Activated CD8-positive, alpha-beta T cell treated with anti-CD3 and anti-CD28 coated beads for 36 hours (primary cell): Measurements from ENCODE around the gene MYLIP. TPM values are rescaled to one million over a fixed set of nuclear protein-coding genes. Genes with fewer than 3 reads are reported as not detected.

Experiments
- ATAC-seq: fragments of 200-7000 bp; cut with Tn5 transposase; one replicate; pipeline ENCODE4 v1.10.0; 2021; ENCODE audit warnings: mild to moderate bottlenecking, moderate library complexity
- CTCF ChIA-PET: fragments of 350-600 bp; sonication (Branson Sonifier 250); formaldehyde crosslinking; loops from one replicate; lab custom pipeline; 2021; ENCODE audit warnings: antibody characterized with exemption; lab: Charles Lee
- POLR2A ChIA-PET: fragments of 350-600 bp; sonication (Branson Sonifier 250); formaldehyde crosslinking; loops from one replicate; lab custom pipeline; 2021; ENCODE audit warnings: antibody characterized with exemption; lab: Charles Lee
- DNase-seq: peaks from one replicate; pipeline ENCODE4 v3.0.0-alpha.2; 2020
- H3K27ac Mint-ChIP-seq: one replicate; pipeline ENCODE4 v1.8.0; 2021; ENCODE audit warnings: mild to moderate bottlenecking, mixed read lengths
- H3K27me3 Mint-ChIP-seq: one replicate; pipeline ENCODE4 v1.8.0; 2021; ENCODE audit warnings: mixed read lengths
- H3K36me3 Mint-ChIP-seq: one replicate; pipeline ENCODE4 v1.8.0; 2021; ENCODE audit warnings: low read depth, mixed read lengths
- H3K4me1 Mint-ChIP-seq: one replicate; pipeline ENCODE4 v1.8.0; 2021; ENCODE audit warnings: low read depth, mixed read lengths
- H3K4me3 Mint-ChIP-seq: one replicate; pipeline ENCODE4 v1.8.0; 2021; ENCODE audit warnings: mild to moderate bottlenecking, moderate library complexity, mixed read lengths
- H3K9me3 Mint-ChIP-seq: one replicate; pipeline ENCODE4 v1.8.0; 2021; ENCODE audit warnings: mixed read lengths
- CTCF ChIP-seq: fragments of 200-600 bp; IDR thresholded peaks from one replicate; pipeline ENCODE4 v1.8.0; 2022; ENCODE audit warnings: antibody characterized with exemption, mild to moderate bottlenecking
- intact Hi-C: fragments of 100-400 bp; cut with micrococcal nuclease; formaldehyde crosslinking; loops from one replicate; pipeline ENCODE4 v1.10.0; 2022
- total RNA-seq, 2 experiments: library from RNA; stranded (reverse); gene quantifications; one replicate each; pipeline ENCODE4 v1.2.3, GENCODE V29; 2021

Gene MYLIP
- total RNA-seq, 2 experiments from 2014 or later = 7.7 to 8.1 TPM

- no peak overlapping the region for H3K27ac Mint-ChIP-seq
- ChIA-PET POLR2A (no interaction called here), CTCF (no interaction called here)
- H3K36me3 Mint-ChIP-seq = no peaks in the 10 kb centered on the region
- no peak for ATAC-seq
- intact Hi-C loops = no loop called here
- H3K4me1 Mint-ChIP-seq = no peaks in the 10 kb centered on the region
- TF ChIP-seq CTCF = no peak
- no peaks in the 10 kb centered on the region for H3K9me3 Mint-ChIP-seq
- H3K27me3 Mint-ChIP-seq = peaks cover 5% of the 10 kb centered on the region
- no peak for DNase-seq
- H3K4me3 Mint-ChIP-seq = no peak overlapping the region
Observed at GRCh38 chr6:16090920-16091319, 38.0 kb upstream of the MYLIP start.

GRCh38 chr6:16092140-16092539 is 36.7 kb upstream of the MYLIP start:
- intact Hi-C loops = no loop called here
- H3K27me3 Mint-ChIP-seq = peaks cover 5% of the 10 kb centered on the region
- POLR2A ChIA-PET = no interaction called here
- H3K9me3 Mint-ChIP-seq = no peaks in the 10 kb centered on the region
- H3K4me1 Mint-ChIP-seq = no peaks in the 10 kb centered on the region
- no peak overlapping the region for H3K4me3 Mint-ChIP-seq
- CTCF ChIA-PET = interaction anchor here (2.2 kb wide), 1 partner anchor 36 kb away, joined by 5 read pairs; the partner anchor contains the start of gene MYLIP
- TF ChIP-seq CTCF = no peak
- H3K27ac Mint-ChIP-seq = no peak overlapping the region
- no peaks in the 10 kb centered on the region for H3K36me3 Mint-ChIP-seq
- DNase-seq (no peak), ATAC-seq (no peak)

DNA sequence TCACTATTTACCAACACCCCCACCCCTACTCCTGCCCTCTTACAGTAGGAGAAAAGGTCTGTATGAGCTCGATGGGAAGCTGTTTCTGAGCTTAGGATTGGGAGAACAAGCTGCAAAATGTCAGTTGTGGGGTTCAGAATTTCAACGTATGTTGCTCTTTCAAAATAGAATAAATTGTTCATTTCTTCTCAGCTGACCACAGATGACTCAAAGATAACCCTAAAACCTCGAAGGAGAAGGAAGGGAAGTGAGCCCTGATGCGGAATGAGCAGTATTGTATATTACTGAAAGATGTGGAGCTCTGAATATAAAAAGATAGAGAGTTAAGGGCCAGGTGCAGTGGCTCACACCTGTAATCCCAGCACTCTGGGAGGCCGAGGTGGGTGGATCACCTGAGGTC is 35.9 kb upstream of the MYLIP start:
- H3K36me3 Mint-ChIP-seq = no peaks in the 10 kb centered on the region
- no peak for ATAC-seq
- ChIA-PET POLR2A (no interaction called here), CTCF (interaction anchor here (2.2 kb wide), 1 partner anchor 36 kb away, joined by 5 read pairs; the partner anchor contains the start of gene MYLIP)
- H3K4me3 Mint-ChIP-seq = no peak overlapping the region
- TF ChIP-seq CTCF = no peak
- H3K27me3 Mint-ChIP-seq = peaks cover 5% of the 10 kb centered on the region
- intact Hi-C loops = no loop called here
- no peak for DNase-seq
- H3K27ac Mint-ChIP-seq = no peak overlapping the region
- no peaks in the 10 kb centered on the region for H3K4me1 Mint-ChIP-seq
- H3K9me3 Mint-ChIP-seq = no peaks in the 10 kb centered on the region

DNA sequence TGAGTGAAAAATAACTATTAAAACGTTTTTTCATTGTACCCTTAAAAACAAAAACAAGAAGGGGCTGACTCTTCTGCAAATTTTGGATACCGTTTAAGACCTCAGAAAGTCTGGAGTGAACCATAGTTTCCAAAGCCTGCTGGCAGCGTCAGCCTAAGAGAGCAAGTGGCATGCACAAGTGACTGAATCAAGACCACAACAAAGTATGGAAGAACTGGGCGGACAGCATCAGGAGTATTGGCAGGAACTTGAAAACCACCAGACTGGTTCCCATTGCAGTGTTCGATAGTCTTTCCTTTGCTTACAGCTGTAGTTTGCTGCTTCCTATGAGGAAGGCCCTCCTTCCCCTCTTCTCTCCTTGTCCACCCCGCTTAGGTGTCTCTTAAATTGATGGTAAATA is 33.7 kb upstream of the MYLIP start:
- TF ChIP-seq CTCF = no peak
- Mint-ChIP-seq H3K4me1 (no peaks in the 10 kb centered on the region), H3K9me3 (peaks cover 4% of the 10 kb centered on the region), H3K36me3 (no peaks in the 10 kb centered on the region), H3K4me3 (no peak overlapping the region), H3K27me3 (peaks cover 5% of the 10 kb centered on the region), H3K27ac (no peak overlapping the region)
- no peak for ATAC-seq
- intact Hi-C loops = no loop called here
- DNase-seq = no peak
- ChIA-PET POLR2A (no interaction called here), CTCF (no interaction called here)

DNA sequence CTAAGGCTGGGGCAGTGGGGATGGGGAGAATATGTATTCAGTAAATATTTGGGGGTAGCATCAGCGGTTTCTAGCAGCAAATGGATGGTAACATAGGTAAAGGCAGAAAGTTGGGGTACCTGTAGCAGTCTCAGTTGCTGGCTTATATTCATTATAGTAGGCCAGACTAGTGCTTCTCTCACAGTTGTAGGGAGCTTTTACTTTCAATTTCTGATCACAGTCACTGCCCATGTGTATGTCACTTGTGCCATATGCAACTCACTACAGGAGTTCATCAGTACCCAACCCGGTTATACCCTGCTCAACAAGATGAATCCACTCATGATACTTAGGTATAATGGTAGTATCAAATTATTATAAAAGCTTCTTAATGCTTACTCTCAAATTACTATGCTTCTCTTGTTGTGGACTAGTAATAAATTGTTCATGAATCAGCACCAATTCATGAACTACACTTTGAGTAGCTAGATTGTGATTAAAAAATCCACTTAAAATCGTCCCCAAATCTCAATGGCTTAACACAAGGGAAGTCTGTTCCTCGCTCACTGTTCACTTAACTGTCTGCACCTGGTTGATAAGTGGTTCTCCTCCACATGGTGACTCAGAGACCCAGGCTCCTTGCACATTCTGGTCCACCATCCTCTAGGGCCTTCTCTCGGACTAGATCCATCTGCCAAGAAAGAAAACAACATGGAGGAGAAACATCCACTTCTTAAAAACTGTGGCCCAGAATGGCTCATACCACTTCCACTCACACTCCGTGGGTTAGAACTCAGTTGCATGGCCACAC is 31.3 kb upstream of the MYLIP start:
- DNase-seq (no peak), ATAC-seq (peak; percentile 24)
- peaks cover 17% of the 10 kb centered on the region for H3K9me3 Mint-ChIP-seq
- TF ChIP-seq CTCF = no peak
- H3K27ac Mint-ChIP-seq = no peak overlapping the region
- H3K27me3 Mint-ChIP-seq = peaks cover 2% of the 10 kb centered on the region
- ChIA-PET CTCF (interaction anchor here (1.4 kb wide), 1 partner anchor 406 kb away, joined by 3 read pairs; no protein-coding TSS in a partner anchor), POLR2A (interaction anchor here (1.7 kb wide), 1 partner anchor 9 kb away, joined by 5 read pairs; no protein-coding TSS in a partner anchor)
- H3K4me1 Mint-ChIP-seq = no peaks in the 10 kb centered on the region
- intact Hi-C loops = no loop called here
- H3K4me3 Mint-ChIP-seq = no peak overlapping the region
- H3K36me3 Mint-ChIP-seq = no peaks in the 10 kb centered on the region
